Measurements from ENCODE around the gene SBF2.

The SBF2 gene

GRCh38 chr11:9755561-9756185 lies 538.3 kb downstream of the SBF2 start:
- peak; percentile 30 for DNase-seq (ENCODE audit: low read depth)
- H3K4me3 ChIP-seq (ENCODE audit: low read depth, low read length) = no peak overlapping the region
- no peak for TF ChIP-seq MYC (IDR thresholded peaks at IDR 0.05; ENCODE audit: low read depth, low read length)
- TF ChIP-seq CTCF (IDR thresholded peaks at IDR 0.05; ENCODE audit: low read depth, low read length) = no peak
- TF ChIP-seq POLR2A (IDR thresholded peaks at IDR 0.05; ENCODE audit: extremely low read depth, insufficient read length) = no peak
- TF ChIP-seq MAX (IDR thresholded peaks at IDR 0.05; ENCODE audit: low read depth, low read length) = no peak

DNA sequence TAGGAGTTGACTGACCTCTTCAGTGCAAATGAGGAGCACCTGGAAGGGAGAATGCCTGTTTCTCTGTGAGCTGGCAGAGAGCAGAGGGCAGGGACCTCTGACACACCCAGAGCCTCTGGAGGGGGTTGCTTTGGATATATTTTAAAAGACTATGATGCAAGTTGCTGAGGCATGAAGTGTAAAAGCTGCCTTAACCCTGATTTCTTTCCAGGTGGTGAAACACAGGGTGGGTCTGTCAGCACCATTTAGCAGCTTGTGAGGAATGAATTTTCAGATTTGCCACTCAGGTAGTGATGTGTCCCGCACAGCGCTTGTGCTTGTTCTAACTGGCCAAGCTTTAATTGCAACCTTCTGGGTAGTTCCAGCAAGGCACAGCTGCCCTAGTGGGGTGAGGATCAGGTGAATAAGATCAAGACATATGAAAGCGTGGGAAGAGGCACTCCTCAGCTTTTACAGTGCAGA lies 540.0 kb downstream of the SBF2 start:
- TF ChIP-seq POLR2A (IDR thresholded peaks at IDR 0.05; ENCODE audit: extremely low read depth, insufficient read length) = no peak
- no peak for TF ChIP-seq MYC (IDR thresholded peaks at IDR 0.05; ENCODE audit: low read depth, low read length)
- TF ChIP-seq MAX (IDR thresholded peaks at IDR 0.05; ENCODE audit: low read depth, low read length) = no peak
- no peak for TF ChIP-seq CTCF (IDR thresholded peaks at IDR 0.05; ENCODE audit: low read depth, low read length)
- peak; percentile 30 for DNase-seq (ENCODE audit: low read depth)
- no peak overlapping the region for H3K4me3 ChIP-seq (ENCODE audit: low read depth, low read length)

GRCh38 chr11:9753021-9753420 lies 541.0 kb downstream of the SBF2 start:
- H3K4me3 ChIP-seq (ENCODE audit: low read depth, low read length) = no peak overlapping the region
- TF ChIP-seq MYC (IDR thresholded peaks at IDR 0.05; ENCODE audit: low read depth, low read length) (no peak), POLR2A (IDR thresholded peaks at IDR 0.05; ENCODE audit: extremely low read depth, insufficient read length) (no peak)
- peak; percentile 84 for DNase-seq (ENCODE audit: low read depth)

DNA sequence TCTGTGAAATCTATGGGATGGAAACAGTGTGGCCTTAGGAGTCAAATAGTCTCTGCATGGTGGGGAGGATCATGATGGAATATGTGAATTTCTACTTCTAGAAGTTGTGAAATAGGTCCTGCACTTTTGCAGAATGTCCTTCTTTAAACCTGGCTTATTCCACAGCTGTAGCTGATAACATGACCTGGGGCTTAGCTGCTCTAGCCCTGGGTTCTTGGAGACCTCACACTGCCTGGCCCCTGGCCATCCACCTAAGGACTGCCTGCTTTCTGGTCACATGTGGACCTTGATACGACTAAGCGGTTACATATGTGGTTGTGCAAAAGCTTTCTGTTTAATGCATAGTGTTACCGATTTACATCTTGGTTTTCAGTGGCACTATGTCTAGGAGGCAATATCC lies 541.9 kb downstream of the SBF2 start:
- TF ChIP-seq MYC (IDR thresholded peaks at IDR 0.05; ENCODE audit: low read depth, low read length) (no peak), POLR2A (IDR thresholded peaks at IDR 0.05; ENCODE audit: extremely low read depth, insufficient read length) (no peak), MAX (IDR thresholded peaks at IDR 0.05; ENCODE audit: low read depth, low read length) (no peak), CTCF (IDR thresholded peaks at IDR 0.05; ENCODE audit: low read depth, low read length) (no peak)
- peak; percentile 42 for DNase-seq (ENCODE audit: low read depth)
- H3K4me3 ChIP-seq (ENCODE audit: low read depth, low read length) = no peak overlapping the region

DNA sequence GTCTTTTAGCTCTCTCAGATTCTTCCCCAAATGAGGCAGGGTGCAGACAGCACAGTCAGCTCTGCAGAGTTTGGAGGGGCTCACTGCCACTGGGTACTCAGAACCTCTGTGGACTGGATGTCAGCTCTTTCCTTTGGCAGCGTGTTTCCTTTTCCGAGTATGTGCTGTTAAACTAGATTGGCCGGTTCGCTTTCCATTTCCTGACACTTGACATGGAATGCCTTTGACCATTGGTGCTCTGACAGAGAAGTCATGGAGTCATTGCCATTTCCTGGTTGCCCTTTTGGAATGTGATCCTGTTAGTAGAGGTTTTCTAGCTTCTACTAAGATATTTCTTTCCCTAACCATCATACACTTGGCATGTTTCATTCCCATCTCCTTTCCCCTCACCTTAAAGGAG lies 543.5 kb downstream of the SBF2 start:
- DNase-seq (ENCODE audit: low read depth) = no peak
- H3K4me3 ChIP-seq (ENCODE audit: low read depth, low read length) = no peak overlapping the region
- TF ChIP-seq MYC (IDR thresholded peaks at IDR 0.05; ENCODE audit: low read depth, low read length) = no peak
- TF ChIP-seq POLR2A (IDR thresholded peaks at IDR 0.05; ENCODE audit: extremely low read depth, insufficient read length) = no peak
- TF ChIP-seq MAX (IDR thresholded peaks at IDR 0.05; ENCODE audit: low read depth, low read length) = no peak
- TF ChIP-seq CTCF (IDR thresholded peaks at IDR 0.05; ENCODE audit: low read depth, low read length) = no peak

DNA sequence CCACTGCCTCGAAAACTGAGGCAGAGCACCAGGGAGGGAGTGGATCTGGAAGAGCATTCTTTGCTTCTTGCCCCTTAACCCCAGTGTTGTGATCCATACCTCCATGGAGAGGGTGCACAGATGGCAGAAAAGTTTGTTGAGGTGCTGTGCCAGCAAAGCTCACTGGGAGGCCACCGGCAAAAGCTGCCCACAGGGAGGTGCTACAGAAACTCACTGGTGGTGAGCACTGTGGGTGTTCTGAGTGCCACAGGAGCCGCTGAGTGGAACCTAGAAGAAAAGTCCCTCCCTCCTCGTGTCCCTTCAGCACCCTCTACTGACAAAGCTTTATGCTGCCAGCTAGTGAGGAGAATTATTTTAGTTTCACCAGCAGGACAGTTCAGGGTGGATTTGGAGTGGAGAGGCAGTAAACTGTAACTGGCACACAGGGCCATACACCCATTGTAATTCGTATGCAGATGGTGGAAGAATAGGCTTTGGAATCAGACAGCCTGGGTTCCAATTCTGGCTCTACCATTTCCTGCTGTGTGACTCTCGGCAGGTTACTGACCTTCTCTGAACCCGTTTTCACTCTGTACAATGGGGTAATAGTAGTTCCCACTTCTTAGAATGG lies 545.6 kb downstream of the SBF2 start:
- H3K4me3 ChIP-seq (ENCODE audit: low read depth, low read length) = no peak overlapping the region
- peak; percentile 83 for DNase-seq (ENCODE audit: low read depth)
- TF ChIP-seq MYC (IDR thresholded peaks at IDR 0.05; ENCODE audit: low read depth, low read length) = no peak
- TF ChIP-seq MAX (IDR thresholded peaks at IDR 0.05; ENCODE audit: low read depth, low read length) = no peak
- no peak for TF ChIP-seq POLR2A (IDR thresholded peaks at IDR 0.05; ENCODE audit: extremely low read depth, insufficient read length)
- TF ChIP-seq CTCF (IDR thresholded peaks at IDR 0.05; ENCODE audit: low read depth, low read length) = peak; percentile 60
